T-helper 17 cell (primary cell): ENCODE measurements around the gene GRK1. TPM values are rescaled to one million over a fixed set of nuclear protein-coding genes. Genes with fewer than 3 reads are reported as not detected.

ENCODE experiments used
- ATAC-seq: fragments of 150-1000 bp; cut with Tn5 transposase; 2 replicates; pipeline ENCODE4 v1.10.0; 2021; ENCODE audit warnings: mild to moderate bottlenecking, moderate library complexity
- DNase-seq, 3 donors: peaks; one replicate each; pipeline versions ENCODE4 v3.0.0 to v3.0.0-alpha.2; 2020 to 2021
- H3K9me3 ChIP-seq: one replicate; pipeline ENCODE4 v1.7.0; 2013; ENCODE audit warnings: low read length, mild to moderate bottlenecking; ENCODE audit not compliant: control insufficient read depth, poor library complexity, severe bottlenecking
- H3K27ac Mint-ChIP-seq: one replicate; pipeline ENCODE4 v1.8.0; 2022; ENCODE audit warnings: mild to moderate bottlenecking, moderate library complexity, mixed read lengths
- H3K27me3 Mint-ChIP-seq: one replicate; pipeline ENCODE4 v1.8.0; 2022; ENCODE audit warnings: mixed read lengths
- H3K36me3 Mint-ChIP-seq: one replicate; pipeline ENCODE4 v1.8.0; 2022; ENCODE audit warnings: low read depth, mixed read lengths
- H3K4me1 Mint-ChIP-seq: one replicate; pipeline ENCODE4 v1.8.0; 2022; ENCODE audit warnings: mild to moderate bottlenecking, mixed read lengths
- H3K4me3 Mint-ChIP-seq: one replicate; pipeline ENCODE4 v1.8.0; 2022; ENCODE audit warnings: mild to moderate bottlenecking, moderate library complexity, mixed read lengths
- total RNA-seq, 4 donors: library from RNA in 2 of 4; stranded (reverse) in 2 of 4; gene quantifications; one replicate each; pipeline ENCODE4 v1.2.3 and lab custom pipeline; 2022 to 2026

The GRK1 gene
- total RNA-seq, 2 donors from 2014 or later: 0.07 TPM; not detected in 1

GRCh38 chr13:113735194-113735593 is 68.2 kb downstream of the GRK1 start:
- no peak overlapping the region for H3K27ac Mint-ChIP-seq
- no peak for DNase-seq
- no peaks in the 10 kb centered on the region for H3K9me3 ChIP-seq

GRCh38 chr13:113735750-113736149 is 68.7 kb downstream of the GRK1 start:
- no peak for DNase-seq
- Mint-ChIP-seq H3K4me3 (no peak overlapping the region), H3K4me1 (peaks cover 6% of the 10 kb centered on the region), H3K27me3 (peaks cover 7% of the 10 kb centered on the region), H3K36me3 (peaks cover 2% of the 10 kb centered on the region), H3K27ac (no peak overlapping the region)
- no peaks in the 10 kb centered on the region for H3K9me3 ChIP-seq
- no peak for ATAC-seq

More at GRCh38 chr13:113735194-113735593, 68.2 kb downstream of the GRK1 start:
- no peak overlapping the region for H3K4me3 Mint-ChIP-seq
- ATAC-seq: no peak
- peaks cover 7% of the 10 kb centered on the region for H3K27me3 Mint-ChIP-seq
- H3K36me3 Mint-ChIP-seq: no peaks in the 10 kb centered on the region
- H3K4me1 Mint-ChIP-seq: peaks cover 2% of the 10 kb centered on the region

GRCh38 chr13:113736258-113736731 is 69.3 kb downstream of the GRK1 start:
- Mint-ChIP-seq H3K4me3 (no peak overlapping the region), H3K27me3 (peaks cover 7% of the 10 kb centered on the region), H3K4me1 (peaks cover 10% of the 10 kb centered on the region), H3K27ac (no peak overlapping the region), H3K36me3 (peaks cover 2% of the 10 kb centered on the region)
- DNase-seq (no peak), ATAC-seq (no peak)
- H3K9me3 ChIP-seq: no peaks in the 10 kb centered on the region

- Mint-ChIP-seq H3K4me3 (no peak overlapping the region), H3K36me3 (peaks cover 2% of the 10 kb centered on the region), H3K27me3 (peaks cover 7% of the 10 kb centered on the region), H3K4me1 (peaks cover 23% of the 10 kb centered on the region), H3K27ac (no peak overlapping the region)
- H3K9me3 ChIP-seq: no peaks in the 10 kb centered on the region
- no peak for DNase-seq
- ATAC-seq: no peak
Measured at GRCh38 chr13:113737803-113738202, 70.8 kb downstream of the GRK1 start.

GRCh38 chr13:113739527-113740285 is 72.7 kb downstream of the GRK1 start:
- peaks cover 23% of the 10 kb centered on the region for H3K4me1 Mint-ChIP-seq
- no peak for DNase-seq
- H3K27ac Mint-ChIP-seq: no peak overlapping the region
- H3K9me3 ChIP-seq: no peaks in the 10 kb centered on the region
- ATAC-seq: no peak
- no peak overlapping the region for H3K4me3 Mint-ChIP-seq
- H3K27me3 Mint-ChIP-seq: peaks cover 7% of the 10 kb centered on the region
- peaks cover 2% of the 10 kb centered on the region for H3K36me3 Mint-ChIP-seq

- Mint-ChIP-seq H3K27me3 (peaks cover 7% of the 10 kb centered on the region), H3K4me3 (no peak overlapping the region), H3K36me3 (peaks cover 2% of the 10 kb centered on the region), H3K4me1 (peaks cover 26% of the 10 kb centered on the region), H3K27ac (no peak overlapping the region)
- no peak for DNase-seq
- H3K9me3 ChIP-seq: no peaks in the 10 kb centered on the region
- ATAC-seq: no peak
Measured at GRCh38 chr13:113740286-113740556, 73.2 kb downstream of the GRK1 start.

- H3K9me3 ChIP-seq: no peaks in the 10 kb centered on the region
- peak overlapping the region; percentile 79 for H3K4me3 Mint-ChIP-seq
- H3K27ac Mint-ChIP-seq: no peak overlapping the region
- DNase-seq (no peak), ATAC-seq (no peak)
- peaks cover 26% of the 10 kb centered on the region for H3K4me1 Mint-ChIP-seq
- H3K27me3 Mint-ChIP-seq: peaks cover 7% of the 10 kb centered on the region
- H3K36me3 Mint-ChIP-seq: peaks cover 2% of the 10 kb centered on the region
Measured at GRCh38 chr13:113740661-113741060, 73.6 kb downstream of the GRK1 start.

GRCh38 chr13:113741191-113741668 is 74.2 kb downstream of the GRK1 start:
- Mint-ChIP-seq H3K27me3 (peaks cover 7% of the 10 kb centered on the region), H3K4me1 (peaks cover 26% of the 10 kb centered on the region), H3K4me3 (peak overlapping the region; percentile 79), H3K36me3 (peaks cover 2% of the 10 kb centered on the region), H3K27ac (no peak overlapping the region)
- ATAC-seq (peak; percentile 66), DNase-seq (no peak)
- no peaks in the 10 kb centered on the region for H3K9me3 ChIP-seq

GRCh38 chr13:113742000-113742441 is 75.0 kb downstream of the GRK1 start:
- H3K9me3 ChIP-seq: no peaks in the 10 kb centered on the region
- peak overlapping the region; percentile 79 for H3K4me3 Mint-ChIP-seq
- no peak for DNase-seq
- peaks cover 2% of the 10 kb centered on the region for H3K36me3 Mint-ChIP-seq
- H3K27me3 Mint-ChIP-seq: peaks cover 7% of the 10 kb centered on the region
- peaks cover 26% of the 10 kb centered on the region for H3K4me1 Mint-ChIP-seq
- peak; percentile 66 for ATAC-seq
- no peak overlapping the region for H3K27ac Mint-ChIP-seq

GRCh38 chr13:113742445-113743120 is 75.6 kb downstream of the GRK1 start:
- Mint-ChIP-seq H3K27ac (no peak overlapping the region), H3K4me3 (peak overlapping the region; percentile 79)

GRCh38 chr13:113743366-113744195 is 76.6 kb downstream of the GRK1 start:
- DNase-seq: no peak
- H3K4me3 Mint-ChIP-seq: no peak overlapping the region

More at GRCh38 chr13:113742445-113743120, 75.6 kb downstream of the GRK1 start:
- peaks cover 26% of the 10 kb centered on the region for H3K4me1 Mint-ChIP-seq
- H3K36me3 Mint-ChIP-seq: peaks cover 2% of the 10 kb centered on the region
- ATAC-seq (no peak), DNase-seq (no peak)
- no peaks in the 10 kb centered on the region for H3K9me3 ChIP-seq
- peaks cover 7% of the 10 kb centered on the region for H3K27me3 Mint-ChIP-seq

GRCh38 chr13:113744197-113745000 is 77.4 kb downstream of the GRK1 start:
- Mint-ChIP-seq H3K4me1 (peaks cover 26% of the 10 kb centered on the region), H3K4me3 (peak overlapping the region; percentile 31), H3K27ac (no peak overlapping the region), H3K27me3 (peaks cover 4% of the 10 kb centered on the region), H3K36me3 (peaks cover 2% of the 10 kb centered on the region)
- DNase-seq (no peak), ATAC-seq (no peak)
- H3K9me3 ChIP-seq: no peaks in the 10 kb centered on the region

More at GRCh38 chr13:113743366-113744195, 76.6 kb downstream of the GRK1 start:
- no peak for ATAC-seq
- Mint-ChIP-seq H3K4me1 (peaks cover 26% of the 10 kb centered on the region), H3K27me3 (peaks cover 7% of the 10 kb centered on the region), H3K36me3 (peaks cover 2% of the 10 kb centered on the region), H3K27ac (no peak overlapping the region)
- no peaks in the 10 kb centered on the region for H3K9me3 ChIP-seq
